Neural progenitor cell (in vitro differentiated cells): Measurements from ENCODE around the gene CCL14. TPM values are rescaled to one million over a fixed set of nuclear protein-coding genes. Genes with fewer than 3 reads are reported as not detected.

Source experiments
- DNase-seq: peaks from one replicate; pipeline ENCODE4 v3.0.0-alpha.2; 2016; ENCODE audit warnings: low spot score
- H2AFZ ChIP-seq: fragments of 200-600 bp; sonication (generic); replicated peaks from 2 replicates; pipeline ENCODE4 v1.6.1; 2016; ENCODE audit warnings: antibody characterized with exemption
- H3F3A ChIP-seq: fragments of 200-600 bp; sonication (generic); 2 replicates; pipeline ENCODE4 v1.6.1; 2016; ENCODE audit warnings: antibody characterized with exemption, low read depth
- H3K27ac ChIP-seq: fragments of 200-600 bp; sonication (generic); 2 replicates; pipeline ENCODE4 v1.5.1; 2016; ENCODE audit warnings: mild to moderate bottlenecking
- H3K27me3 ChIP-seq: fragments of 200-600 bp; sonication (generic); 2 replicates; pipeline ENCODE4 v1.6.1; 2016; ENCODE audit warnings: mild to moderate bottlenecking, moderate library complexity
- H3K36me3 ChIP-seq: fragments of 200-600 bp; sonication (generic); 2 replicates; pipeline ENCODE4 v1.5.1; 2016
- H3K4me1 ChIP-seq: fragments of 200-600 bp; sonication (generic); 2 replicates; pipeline ENCODE4 v1.6.1; 2016; ENCODE audit warnings: mixed run types
- H3K4me2 ChIP-seq: fragments of 200-600 bp; sonication (generic); 2 replicates; pipeline ENCODE4 v1.6.1; 2016
- H3K4me3 ChIP-seq: fragments of 200-600 bp; sonication (generic); 2 replicates; pipeline ENCODE4 v1.5.1; 2016
- H3K79me2 ChIP-seq: fragments of 200-600 bp; sonication (generic); 2 replicates; pipeline ENCODE4 v1.6.1; 2016; ENCODE audit warnings: low read depth
- H3K9ac ChIP-seq: fragments of 200-600 bp; sonication (generic); 2 replicates; pipeline ENCODE4 v1.6.1; 2016
- H3K9me3 ChIP-seq: fragments of 200-600 bp; sonication (generic); 2 replicates; pipeline ENCODE4 v1.5.1; 2016; ENCODE audit warnings: low read depth
- H4K20me1 ChIP-seq: fragments of 200-600 bp; sonication (generic); 2 replicates; pipeline ENCODE4 v1.6.1; 2016; ENCODE audit warnings: low read depth
- H3K27ac Mint-ChIP-seq: 3 replicates; pipeline ENCODE4 v1.8.0; 2021; ENCODE audit warnings: mixed read lengths
- H3K27me3 Mint-ChIP-seq: 2 replicates; pipeline ENCODE4 v1.8.0; 2022; ENCODE audit warnings: low read depth, mild to moderate bottlenecking, inconsistent platforms, moderate library complexity, mixed read lengths; ENCODE audit not compliant: insufficient read depth
- H3K36me3 Mint-ChIP-seq: 3 replicates; pipeline ENCODE4 v1.8.0; 2021; ENCODE audit warnings: mixed read lengths
- H3K4me1 Mint-ChIP-seq: 3 replicates; pipeline ENCODE4 v1.8.0; 2021; ENCODE audit warnings: mixed read lengths
- H3K4me3 Mint-ChIP-seq: 3 replicates; pipeline ENCODE4 v1.8.0; 2021; ENCODE audit warnings: mild to moderate bottlenecking, moderate library complexity, mixed read lengths
- H3K9me3 Mint-ChIP-seq: 3 replicates; pipeline ENCODE4 v1.8.0; 2020; ENCODE audit warnings: mixed read lengths
- EZH2 ChIP-seq: fragments of 200-600 bp; sonication (generic); IDR thresholded peaks from 2 replicates; pipeline ENCODE4 v1.6.1; 2017; ENCODE audit warnings: antibody characterized with exemption, mild to moderate bottlenecking, moderate library complexity
- EZH2phosphoT487 ChIP-seq: fragments of 200-600 bp; sonication (generic); IDR thresholded peaks from 2 replicates; pipeline ENCODE4 v1.6.1; 2017; ENCODE audit warnings: antibody characterized with exemption
- total RNA-seq: library from RNA; depleted of rRNA; stranded (reverse); fragments of >200 nt; gene quantifications from 2 replicates; pipeline ENCODE4 v1.2.3, GENCODE V29; 2015; ENCODE audit warnings: low replicate concordance
- TF ChIP-seq, protein P1 (sequence below): fragments of 200-600 bp; sonication (generic); IDR thresholded peaks from 2 replicates; pipeline ENCODE4 v1.5.1; 2017; ENCODE audit warnings: antibody characterized with exemption, mild to moderate bottlenecking

Gene CCL14
- total RNA-seq, 1 donor from 2014 or later: not detected

DNA sequence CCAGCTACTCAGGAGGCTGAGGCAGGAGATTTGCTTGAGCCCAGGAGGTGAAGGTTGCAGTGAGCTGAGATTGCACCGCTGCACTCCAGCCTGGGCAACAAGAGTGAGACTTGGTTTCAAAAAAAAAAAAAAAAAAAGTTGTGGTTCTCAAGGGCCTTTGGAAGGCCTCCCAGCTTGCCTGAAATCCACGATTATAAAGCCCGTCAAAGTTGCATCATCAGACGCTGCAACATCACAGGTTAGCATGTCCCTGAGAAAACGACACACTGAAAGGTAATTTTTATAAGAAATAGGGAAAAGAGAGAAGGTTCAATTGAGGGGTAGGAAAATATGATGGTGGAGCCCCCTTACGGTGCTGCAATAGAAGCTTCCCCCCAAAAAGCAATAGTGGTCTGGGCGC, 38.4 kb downstream of the CCL14 start:
- Histone ChIP-seq H3K4me3 (no peak overlapping the region), H3K9ac (no peak overlapping the region), H3K9me3 (no peaks in the 10 kb centered on the region), H3K27ac (no peak overlapping the region), H2AFZ (no peak overlapping the region), H3K27me3 (no peaks in the 10 kb centered on the region), H3F3A (no peaks in the 10 kb centered on the region), H3K36me3 (no peaks in the 10 kb centered on the region), H4K20me1 (no peaks in the 10 kb centered on the region), H3K79me2 (no peaks in the 10 kb centered on the region), H3K4me1 (no peaks in the 10 kb centered on the region), H3K4me2 (no peak overlapping the region)
- Mint-ChIP-seq H3K4me1 (no peaks in the 10 kb centered on the region), H3K27me3 (peaks cover 4% of the 10 kb centered on the region), H3K27ac (no peak overlapping the region), H3K4me3 (no peak overlapping the region), H3K9me3 (no peaks in the 10 kb centered on the region), H3K36me3 (no peaks in the 10 kb centered on the region)
- TF ChIP-seq EZH2phosphoT487 (no peak), EZH2 (no peak)
- TF ChIP-seq, protein P1, sequence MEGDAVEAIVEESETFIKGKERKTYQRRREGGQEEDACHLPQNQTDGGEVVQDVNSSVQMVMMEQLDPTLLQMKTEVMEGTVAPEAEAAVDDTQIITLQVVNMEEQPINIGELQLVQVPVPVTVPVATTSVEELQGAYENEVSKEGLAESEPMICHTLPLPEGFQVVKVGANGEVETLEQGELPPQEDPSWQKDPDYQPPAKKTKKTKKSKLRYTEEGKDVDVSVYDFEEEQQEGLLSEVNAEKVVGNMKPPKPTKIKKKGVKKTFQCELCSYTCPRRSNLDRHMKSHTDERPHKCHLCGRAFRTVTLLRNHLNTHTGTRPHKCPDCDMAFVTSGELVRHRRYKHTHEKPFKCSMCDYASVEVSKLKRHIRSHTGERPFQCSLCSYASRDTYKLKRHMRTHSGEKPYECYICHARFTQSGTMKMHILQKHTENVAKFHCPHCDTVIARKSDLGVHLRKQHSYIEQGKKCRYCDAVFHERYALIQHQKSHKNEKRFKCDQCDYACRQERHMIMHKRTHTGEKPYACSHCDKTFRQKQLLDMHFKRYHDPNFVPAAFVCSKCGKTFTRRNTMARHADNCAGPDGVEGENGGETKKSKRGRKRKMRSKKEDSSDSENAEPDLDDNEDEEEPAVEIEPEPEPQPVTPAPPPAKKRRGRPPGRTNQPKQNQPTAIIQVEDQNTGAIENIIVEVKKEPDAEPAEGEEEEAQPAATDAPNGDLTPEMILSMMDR: no peak
- DNase-seq: no peak

DNA sequence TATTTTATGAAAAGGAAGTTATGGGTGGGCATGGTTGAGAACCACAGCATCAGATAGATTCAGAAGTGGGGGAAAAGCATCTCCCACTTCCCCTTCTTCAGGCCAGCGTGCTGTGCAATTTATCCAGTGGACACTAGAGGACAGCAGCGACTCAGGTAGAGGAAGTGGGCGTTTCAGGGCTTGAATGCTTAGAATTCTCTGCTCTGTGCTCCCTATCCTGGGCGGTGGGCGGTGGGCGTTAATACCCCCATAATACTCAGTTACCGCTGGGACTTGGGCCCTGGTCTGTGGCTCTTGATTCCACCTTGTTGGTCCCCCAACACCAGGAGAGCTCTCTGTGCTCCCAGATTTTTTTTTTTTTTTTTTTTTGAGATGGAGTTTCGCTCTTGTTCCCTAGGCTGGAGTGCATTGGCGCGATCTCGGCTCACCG, 39.4 kb downstream of the CCL14 start:
- H2AFZ ChIP-seq: peak overlapping the region; percentile 65
- H3K4me2 ChIP-seq: no peak overlapping the region

DNA sequence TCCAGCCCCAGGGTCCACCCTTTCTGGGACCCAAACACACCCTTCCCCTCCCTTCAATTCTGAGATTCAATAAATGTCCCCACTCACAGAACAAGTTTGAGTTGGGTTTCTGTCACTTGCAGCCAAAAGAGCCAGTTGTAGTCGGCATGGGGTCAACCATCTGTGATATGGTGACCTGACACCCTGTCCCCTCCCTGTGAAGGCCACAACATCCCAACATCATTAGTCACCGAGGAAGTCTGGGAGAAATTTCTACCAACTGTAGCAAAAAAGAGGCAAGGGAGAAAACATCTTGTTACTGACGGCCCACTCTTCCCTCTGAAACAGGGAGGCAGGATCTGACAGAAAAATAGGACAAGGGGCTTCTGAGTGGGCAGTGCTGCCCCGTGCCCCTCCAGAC, 42.4 kb downstream of the CCL14 start:
- Histone ChIP-seq H2AFZ (no peak overlapping the region), H3F3A (no peaks in the 10 kb centered on the region), H3K9ac (no peak overlapping the region), H3K27me3 (no peaks in the 10 kb centered on the region), H3K4me1 (no peaks in the 10 kb centered on the region), H3K4me2 (no peak overlapping the region), H4K20me1 (no peaks in the 10 kb centered on the region), H3K9me3 (no peaks in the 10 kb centered on the region), H3K4me3 (no peak overlapping the region), H3K36me3 (no peaks in the 10 kb centered on the region), H3K79me2 (no peaks in the 10 kb centered on the region), H3K27ac (no peak overlapping the region)
- H3K4me1 Mint-ChIP-seq: no peaks in the 10 kb centered on the region
- TF ChIP-seq EZH2 (no peak), EZH2phosphoT487 (no peak)
- TF ChIP-seq, protein P1: no peak
- H3K27me3 Mint-ChIP-seq: peaks cover 4% of the 10 kb centered on the region
- H3K4me3 Mint-ChIP-seq: no peak overlapping the region
- H3K27ac Mint-ChIP-seq: peak overlapping the region; percentile 18
- no peaks in the 10 kb centered on the region for H3K9me3 Mint-ChIP-seq
- no peaks in the 10 kb centered on the region for H3K36me3 Mint-ChIP-seq
- no peak for DNase-seq

More for the DNA sequence above, 39.4 kb downstream of the CCL14 start:
- no peaks in the 10 kb centered on the region for H3F3A ChIP-seq
- no peaks in the 10 kb centered on the region for H3K9me3 ChIP-seq
- no peak for TF ChIP-seq EZH2
- no peak for TF ChIP-seq EZH2phosphoT487
- TF ChIP-seq, protein P1: peak; percentile 83
- Mint-ChIP-seq H3K4me3 (no peak overlapping the region), H3K27ac (no peak overlapping the region), H3K27me3 (peaks cover 4% of the 10 kb centered on the region), H3K4me1 (no peaks in the 10 kb centered on the region), H3K9me3 (no peaks in the 10 kb centered on the region), H3K36me3 (no peaks in the 10 kb centered on the region)
- no peaks in the 10 kb centered on the region for H4K20me1 ChIP-seq
- no peak overlapping the region for H3K4me3 ChIP-seq
- no peak overlapping the region for H3K27ac ChIP-seq
- no peaks in the 10 kb centered on the region for H3K36me3 ChIP-seq
- H3K4me1 ChIP-seq: no peaks in the 10 kb centered on the region
- no peak overlapping the region for H3K9ac ChIP-seq
- H3K79me2 ChIP-seq: no peaks in the 10 kb centered on the region
- no peaks in the 10 kb centered on the region for H3K27me3 ChIP-seq
- DNase-seq: peak; percentile 81
